GM12878 (cell line): ENCODE results near the gene PGM3. TPM values are rescaled to one million over a fixed set of nuclear protein-coding genes. Genes with fewer than 3 reads are reported as not detected.

Source experiments
- ATAC-seq: fragments of 200-7000 bp; cut with Tn5 transposase; 3 replicates; pipeline ENCODE4 v1.9.1; 2020; ENCODE audit warnings: mild to moderate bottlenecking, moderate library complexity
- BruUV-seq: library from RNA; stranded (reverse); fragments of 400-500 nt; replicated peaks from 2 replicates; lab custom pipeline; 2021; lab: Mats Ljungman, UMichigan
- CTCF ChIA-PET: fragments of 300-600 bp; sonication (Branson Sonifier 250); formaldehyde crosslinking; extraction: SDS; loops from one replicate; lab custom pipeline; 2021; ENCODE audit warnings: inconsistent platforms; lab: Yijun Ruan, JAX
- POLR2A ChIA-PET: fragments of 350-600 bp; formaldehyde crosslinking; extraction: SDS; loops from one replicate; lab custom pipeline; 2021; ENCODE audit warnings: inconsistent platforms; lab: Charles Lee
- RAD21 ChIA-PET: fragments of 300-600 bp; sonication (Branson Sonifier 250); formaldehyde crosslinking; loops from one replicate; lab custom pipeline; 2023; ENCODE audit warnings: antibody characterized with exemption; ENCODE audit not compliant: unreplicated experiment; lab: Charles Lee
- SMC1A ChIA-PET: fragments of 300-600 bp; sonication (Branson Sonifier 250); formaldehyde crosslinking; loops from one replicate; lab custom pipeline; 2023; ENCODE audit not compliant: unreplicated experiment, uncharacterized antibody; lab: Charles Lee
- DNase-seq: peaks from one replicate; pipeline ENCODE4 v3.0.0-alpha.2; 2011; ENCODE audit warnings: low read depth, low spot score
- FAIRE-seq: peaks from 3 replicates; lab custom pipeline; 2011; peaks lifted over from hg19 to GRCh38; lab: Jason Lieb, UNC
- H2AFZ ChIP-seq: 2 replicates; pipeline ENCODE4 v1.6.0; 2011; ENCODE audit warnings: low read depth, low read length, control low read depth; ENCODE audit not compliant: control insufficient read depth
- H3K27ac ChIP-seq: 2 replicates; pipeline ENCODE4 v1.5.1; 2011; ENCODE audit warnings: control low read depth; ENCODE audit not compliant: control insufficient read depth, insufficient read depth
- H3K27me3 ChIP-seq, 2 experiments: replicated peaks in 1 of 2; 2 replicates each; pipeline versions ENCODE4 v1.6.0 to v1.6.1; 2011; ENCODE audit warnings: low read length in 1 of 2; ENCODE audit not compliant: control insufficient read depth in 2 of 2, insufficient read depth in 2 of 2
- H3K36me3 ChIP-seq, 2 experiments: 2 replicates each; pipeline ENCODE4 v1.5.1; 2011; ENCODE audit warnings: low read length in 1 of 2; ENCODE audit not compliant: control insufficient read depth in 2 of 2, insufficient read depth in 2 of 2
- H3K4me1 ChIP-seq: 2 replicates; pipeline ENCODE4 v1.6.1; 2011; ENCODE audit warnings: mild to moderate bottlenecking, low read length, moderate library complexity, mixed read lengths; ENCODE audit not compliant: control insufficient read depth, insufficient read depth
- H3K4me2 ChIP-seq: 2 replicates; pipeline ENCODE4 v1.6.0; 2011; ENCODE audit warnings: control low read depth; ENCODE audit not compliant: control insufficient read depth, insufficient read depth
- H3K4me3 ChIP-seq: fragments of 200-600 bp; sonication (generic); 2 replicates; pipeline ENCODE4 v1.5.1; 2016
- H3K79me2 ChIP-seq: 2 replicates; pipeline ENCODE4 v1.6.0; 2011; ENCODE audit warnings: low read length; ENCODE audit not compliant: control insufficient read depth, insufficient read depth
- H3K9ac ChIP-seq: 2 replicates; pipeline ENCODE4 v1.8.0; 2011; ENCODE audit warnings: low read length, control low read depth, mixed read lengths; ENCODE audit not compliant: control insufficient read depth, insufficient read depth
- H3K9me3 ChIP-seq: replicated peaks from 3 replicates; pipeline ENCODE4 v1.5.1; 2011; ENCODE audit warnings: mild to moderate bottlenecking, low read length; ENCODE audit not compliant: control insufficient read depth, insufficient read depth
- H4K20me1 ChIP-seq: 2 replicates; pipeline ENCODE4 v1.6.0; 2011; ENCODE audit not compliant: control insufficient read depth, insufficient read depth
- BHLHE40 ChIP-seq, 2 experiments: fragments of 450-650 bp in 1 of 2; IDR thresholded peaks; 2 replicates each; pipeline ENCODE4 v1.6.1; 2011 to 2017; ENCODE audit warnings: low read depth in 2 of 2, borderline replicate concordance in 1 of 2, improper control_type of control experiment in 1 of 2, low read length in 1 of 2, mild to moderate bottlenecking in 1 of 2
- POLR2A ChIP-seq: IDR thresholded peaks from 2 replicates; pipeline ENCODE4 v1.6.1; 2011; ENCODE audit warnings: low read depth, mild to moderate bottlenecking, low read length
- SMAD5 ChIP-seq: IDR thresholded peaks from 2 replicates; pipeline ENCODE4 v1.6.1; 2016; ENCODE audit warnings: antibody characterized with exemption, low read depth
- ZNF274 ChIP-seq: IDR thresholded peaks from one replicate; pipeline ENCODE4 v1.8.0; 2011; ENCODE audit not compliant: insufficient read length, insufficient read depth
- WGBS: methylation state at CpG from one replicate; pipeline ENCODE4 v1.1.6; 2016; ENCODE audit warnings: low lambda C conversion rate; ENCODE audit not compliant: insufficient replicate concordance, insufficient coverage; ENCODE audit errors: missing lambda C conversion rate; 5-methylcytosine and 5-hydroxymethylcytosine counted together
- in situ Hi-C: fragments of 300-500 bp; cut with MboI; formaldehyde crosslinking; loops from 9 replicates; pipeline ENCODE4 v1.14.3; 2018; ENCODE audit warnings: mixed read lengths
- intact Hi-C: fragments of 100-400 bp; cut with micrococcal nuclease; formaldehyde crosslinking; loops from one replicate; pipeline ENCODE4 v1.14.2; 2022; ENCODE audit not compliant: unreplicated experiment
- polyA plus RNA-seq, 11 experiments: library from polyadenylated mRNA; depleted of rRNA in 4 of 11; unstranded in 6 of 11; stranded (reverse) in 5 of 11; fragments of >200 nt; fragmentation: Nextera tagmentation in 4 of 11; fragmentation: Illumina TruSeq in 1 of 11; extraction: Ambion mirVana in 4 of 11; extraction: Trizol in 1 of 11; gene quantifications; 1 replicate in 1 of 11; 2 replicates in 10 of 11; pipeline versions ENCODE4 v1.2.1 to v1.2.3, GENCODE V29; 2011 to 2016; ENCODE audit warnings: inconsistent platforms in 2 of 11, missing spikeins in 2 of 11, low read depth in 1 of 11
- total RNA-seq, 4 experiments: library from RNA; depleted of rRNA in 3 of 4; stranded (reverse); fragments of >200 nt in 3 of 4; fragmentation: Illumina TruSeq in 1 of 4; extraction: Trizol in 1 of 4; gene quantifications; 2 replicates each; pipeline versions ENCODE4 v1.2.1 to v1.2.3, GENCODE V29; 2013 to 2021
- TF ChIP-seq, protein P1 (sequence below): IDR thresholded peaks from 2 replicates; pipeline ENCODE4 v1.6.1; 2012; ENCODE audit warnings: low read depth, low read length, improper control_type of control experiment
- TF ChIP-seq, protein P2 (sequence below): fragments of 450-650 bp; IDR thresholded peaks from 2 replicates; pipeline ENCODE4 v1.6.1; 2017; ENCODE audit warnings: mild to moderate bottlenecking, moderate library complexity

PGM3 gene
- total and polyA plus RNA-seq, 10 of the 15 experiments (the other 5 are each of a cell fraction or from before 2014, with no cell fraction given): 13.0 to 36.0 (median 24.6) TPM

DNA sequence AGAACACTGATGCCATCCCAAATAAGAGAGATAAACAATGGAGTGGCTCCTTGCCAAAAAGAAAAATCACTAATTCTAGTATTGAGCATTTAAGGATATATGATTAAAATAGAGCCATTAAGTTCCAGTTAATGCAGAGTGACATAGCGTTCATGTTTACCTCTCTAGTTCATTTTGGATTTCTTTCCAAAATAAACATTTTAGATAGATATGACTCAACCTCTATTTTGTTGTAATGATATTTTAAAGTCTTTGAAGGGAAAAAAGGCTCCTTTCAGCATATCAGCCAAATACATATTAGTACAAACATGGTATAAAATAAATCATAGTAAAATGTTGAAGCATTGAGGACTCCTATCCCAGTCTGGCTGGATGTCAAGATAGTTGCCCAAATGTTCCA is 33.5 kb upstream of the PGM3 start:
- POLR2A ChIA-PET: no interaction called here
- Histone ChIP-seq H3K27me3 (no peaks in the 10 kb centered on the region), H3K4me3 (no peak overlapping the region), H3K36me3 (no peaks in the 10 kb centered on the region), H2AFZ (no peak overlapping the region), H3K9ac (no peak overlapping the region), H3K27ac (no peak overlapping the region), H3K9me3 (no peaks in the 10 kb centered on the region), H3K4me2 (no peak overlapping the region), H3K4me1 (no peaks in the 10 kb centered on the region), H4K20me1 (no peaks in the 10 kb centered on the region), H3K79me2 (no peaks in the 10 kb centered on the region)
- intact Hi-C loops: loop anchor here (10.0 kb wide), 1 partner anchor 368 kb away; no protein-coding TSS in a partner anchor
- FAIRE-seq: no peak
- BruUV-seq: no TSS peak
- no peak for ATAC-seq
- SMC1A ChIA-PET: interaction anchor here (1.5 to 2.1 kb wide), 2 partner anchors 160 to 288 kb away, joined by 4 to 8 read pairs; no protein-coding TSS in a partner anchor
- CTCF ChIA-PET: interaction anchor here (1.0 to 2.0 kb wide), 3 partner anchors 10 to 287 kb away, joined by 3 to 7 read pairs (median 5); partner anchors contain the start of gene DOP1A
- RAD21 ChIA-PET: interaction anchor here (1.0 to 1.7 kb wide), 2 partner anchors 159 to 288 kb away, joined by 3 to 4 read pairs; partner anchors contain the start of gene DOP1A
- in situ Hi-C loops: no loop called here
- TF ChIP-seq SMAD5 (no peak), POLR2A (no peak), ZNF274 (no peak), BHLHE40 (IDR thresholded peaks at IDR 0.05; ENCODE audit: borderline replicate concordance in 1 of 2, low read depth in 2 of 2, low read length in 1 of 2) (no peak)
- TF ChIP-seq, protein P1, sequence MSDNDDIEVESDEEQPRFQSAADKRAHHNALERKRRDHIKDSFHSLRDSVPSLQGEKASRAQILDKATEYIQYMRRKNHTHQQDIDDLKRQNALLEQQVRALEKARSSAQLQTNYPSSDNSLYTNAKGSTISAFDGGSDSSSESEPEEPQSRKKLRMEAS: no peak
- TF ChIP-seq, protein P2, sequence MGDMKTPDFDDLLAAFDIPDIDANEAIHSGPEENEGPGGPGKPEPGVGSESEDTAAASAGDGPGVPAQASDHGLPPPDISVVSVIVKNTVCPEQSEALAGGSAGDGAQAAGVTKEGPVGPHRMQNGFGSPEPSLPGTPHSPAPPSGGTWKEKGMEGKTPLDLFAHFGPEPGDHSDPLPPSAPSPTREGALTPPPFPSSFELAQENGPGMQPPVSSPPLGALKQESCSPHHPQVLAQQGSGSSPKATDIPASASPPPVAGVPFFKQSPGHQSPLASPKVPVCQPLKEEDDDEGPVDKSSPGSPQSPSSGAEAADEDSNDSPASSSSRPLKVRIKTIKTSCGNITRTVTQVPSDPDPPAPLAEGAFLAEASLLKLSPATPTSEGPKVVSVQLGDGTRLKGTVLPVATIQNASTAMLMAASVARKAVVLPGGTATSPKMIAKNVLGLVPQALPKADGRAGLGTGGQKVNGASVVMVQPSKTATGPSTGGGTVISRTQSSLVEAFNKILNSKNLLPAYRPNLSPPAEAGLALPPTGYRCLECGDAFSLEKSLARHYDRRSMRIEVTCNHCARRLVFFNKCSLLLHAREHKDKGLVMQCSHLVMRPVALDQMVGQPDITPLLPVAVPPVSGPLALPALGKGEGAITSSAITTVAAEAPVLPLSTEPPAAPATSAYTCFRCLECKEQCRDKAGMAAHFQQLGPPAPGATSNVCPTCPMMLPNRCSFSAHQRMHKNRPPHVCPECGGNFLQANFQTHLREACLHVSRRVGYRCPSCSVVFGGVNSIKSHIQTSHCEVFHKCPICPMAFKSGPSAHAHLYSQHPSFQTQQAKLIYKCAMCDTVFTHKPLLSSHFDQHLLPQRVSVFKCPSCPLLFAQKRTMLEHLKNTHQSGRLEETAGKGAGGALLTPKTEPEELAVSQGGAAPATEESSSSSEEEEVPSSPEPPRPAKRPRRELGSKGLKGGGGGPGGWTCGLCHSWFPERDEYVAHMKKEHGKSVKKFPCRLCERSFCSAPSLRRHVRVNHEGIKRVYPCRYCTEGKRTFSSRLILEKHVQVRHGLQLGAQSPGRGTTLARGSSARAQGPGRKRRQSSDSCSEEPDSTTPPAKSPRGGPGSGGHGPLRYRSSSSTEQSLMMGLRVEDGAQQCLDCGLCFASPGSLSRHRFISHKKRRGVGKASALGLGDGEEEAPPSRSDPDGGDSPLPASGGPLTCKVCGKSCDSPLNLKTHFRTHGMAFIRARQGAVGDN: no peak
- TF ChIP-seq, all 136 proteins: peak for 0
- 0% methylated on average over 1 of the region's 1 CpG for WGBS
- no peak for DNase-seq
